HepG2 (cell line): Measurements from ENCODE around the gene ANKRD13C. TPM values are rescaled to one million over a fixed set of nuclear protein-coding genes. Genes with fewer than 3 reads are reported as not detected.

Experiments
- ARID3A ChIP-seq: IDR thresholded peaks from 2 replicates; pipeline ENCODE4 v1.6.1; 2012; ENCODE audit warnings: low read depth, low read length, improper control_type of control experiment
- CBX5 ChIP-seq: sonication (generic); formaldehyde crosslinking; IDR thresholded peaks from 2 replicates; pipeline ENCODE4 v1.4.0; 2020; ENCODE audit warnings: missing genetic modification reagents, borderline replicate concordance
- CEBPZ ChIP-seq: IDR thresholded peaks from 2 replicates; pipeline ENCODE4 v1.6.1; 2012; ENCODE audit warnings: low read length, improper control_type of control experiment
- GABPA ChIP-seq, 2 experiments: IDR thresholded peaks; 2 replicates each; pipeline ENCODE4 v1.6.1; 2011 to 2016; ENCODE audit warnings: low read depth in 2 of 2, low read length in 1 of 2, missing biosample characterization in 1 of 2, missing genetic modification characterization in 1 of 2
- JUNB ChIP-seq: sonication (generic); formaldehyde crosslinking; IDR thresholded peaks from 2 replicates; pipeline ENCODE4 v1.8.0; 2022; ENCODE audit warnings: missing genetic modification reagents, mild to moderate bottlenecking, borderline replicate concordance
- KLF16 ChIP-seq, 2 experiments: sonication (generic) in 1 of 2; formaldehyde crosslinking in 1 of 2; IDR thresholded peaks; 2 replicates each; pipeline versions ENCODE4 v1.6.1 to v1.8.0; 2016 to 2023; ENCODE audit warnings: missing genetic modification reagents in 2 of 2, missing compliant biosample characterization in 1 of 2
- NR2F2 ChIP-seq: IDR thresholded peaks from 2 replicates; pipeline ENCODE4 v1.6.1; 2012; ENCODE audit warnings: low read depth, inconsistent platforms, borderline replicate concordance
- TFDP1 ChIP-seq: IDR thresholded peaks from 2 replicates; pipeline ENCODE4 v1.6.1; 2016; ENCODE audit warnings: missing compliant biosample characterization, missing genetic modification reagents, borderline replicate concordance
- ZNF256 ChIP-seq: sonication (generic); formaldehyde crosslinking; conservative IDR thresholded peaks from 2 replicates; pipeline ENCODE4 v1.4.0; 2020; ENCODE audit warnings: missing genetic modification reagents
- ZNF615 ChIP-seq: sonication (generic); formaldehyde crosslinking; IDR thresholded peaks from 2 replicates; pipeline ENCODE4 v1.5.0; 2020; ENCODE audit warnings: mild to moderate bottlenecking, missing genetic modification reagents, borderline replicate concordance
- polyA plus RNA-seq, 8 experiments: library from polyadenylated mRNA; depleted of rRNA in 3 of 8; stranded (reverse) in 7 of 8; unstranded in 1 of 8; fragments of >200 nt; fragmentation: Illumina TruSeq in 4 of 8; extraction: Trizol in 4 of 8; gene quantifications; 2 replicates each; pipeline versions ENCODE4 v1.2.1 to v1.2.3, GENCODE V29; 2011 to 2016; ENCODE audit warnings: low read depth in 4 of 8, missing spikeins in 1 of 8, mixed read lengths in 1 of 8; ENCODE audit not compliant: insufficient read depth in 1 of 8
- total RNA-seq, 5 experiments: library from RNA; depleted of rRNA; stranded (reverse); fragments of >200 nt; fragmentation: Illumina TruSeq; extraction: Trizol; gene quantifications; 2 replicates each; pipeline ENCODE4 v1.2.3, GENCODE V29; 2016; ENCODE audit warnings: low read depth in 1 of 5
- TF ChIP-seq, protein P1 (sequence below): sonication (generic); formaldehyde crosslinking; IDR thresholded peaks from 2 replicates; pipeline ENCODE4 v1.5.1; 2020; ENCODE audit warnings: mild to moderate bottlenecking, missing genetic modification reagents, moderate library complexity
- TF ChIP-seq, protein P2 (sequence below): sonication (generic); formaldehyde crosslinking; IDR thresholded peaks from 2 replicates; pipeline ENCODE4 v1.8.0; 2022; ENCODE audit warnings: mild to moderate bottlenecking, missing genetic modification reagents, borderline replicate concordance
- TF ChIP-seq, protein P3 (sequence below): IDR thresholded peaks from 2 replicates; pipeline ENCODE4 v1.6.1; 2018; ENCODE audit warnings: missing genetic modification reagents

The ANKRD13C gene
- total and polyA plus RNA-seq, 2 of the 13 experiments (the other 11 are each of a cell fraction or from before 2014, with no cell fraction given): 6.2 to 17.6 TPM

- TF ChIP-seq, protein P1, sequence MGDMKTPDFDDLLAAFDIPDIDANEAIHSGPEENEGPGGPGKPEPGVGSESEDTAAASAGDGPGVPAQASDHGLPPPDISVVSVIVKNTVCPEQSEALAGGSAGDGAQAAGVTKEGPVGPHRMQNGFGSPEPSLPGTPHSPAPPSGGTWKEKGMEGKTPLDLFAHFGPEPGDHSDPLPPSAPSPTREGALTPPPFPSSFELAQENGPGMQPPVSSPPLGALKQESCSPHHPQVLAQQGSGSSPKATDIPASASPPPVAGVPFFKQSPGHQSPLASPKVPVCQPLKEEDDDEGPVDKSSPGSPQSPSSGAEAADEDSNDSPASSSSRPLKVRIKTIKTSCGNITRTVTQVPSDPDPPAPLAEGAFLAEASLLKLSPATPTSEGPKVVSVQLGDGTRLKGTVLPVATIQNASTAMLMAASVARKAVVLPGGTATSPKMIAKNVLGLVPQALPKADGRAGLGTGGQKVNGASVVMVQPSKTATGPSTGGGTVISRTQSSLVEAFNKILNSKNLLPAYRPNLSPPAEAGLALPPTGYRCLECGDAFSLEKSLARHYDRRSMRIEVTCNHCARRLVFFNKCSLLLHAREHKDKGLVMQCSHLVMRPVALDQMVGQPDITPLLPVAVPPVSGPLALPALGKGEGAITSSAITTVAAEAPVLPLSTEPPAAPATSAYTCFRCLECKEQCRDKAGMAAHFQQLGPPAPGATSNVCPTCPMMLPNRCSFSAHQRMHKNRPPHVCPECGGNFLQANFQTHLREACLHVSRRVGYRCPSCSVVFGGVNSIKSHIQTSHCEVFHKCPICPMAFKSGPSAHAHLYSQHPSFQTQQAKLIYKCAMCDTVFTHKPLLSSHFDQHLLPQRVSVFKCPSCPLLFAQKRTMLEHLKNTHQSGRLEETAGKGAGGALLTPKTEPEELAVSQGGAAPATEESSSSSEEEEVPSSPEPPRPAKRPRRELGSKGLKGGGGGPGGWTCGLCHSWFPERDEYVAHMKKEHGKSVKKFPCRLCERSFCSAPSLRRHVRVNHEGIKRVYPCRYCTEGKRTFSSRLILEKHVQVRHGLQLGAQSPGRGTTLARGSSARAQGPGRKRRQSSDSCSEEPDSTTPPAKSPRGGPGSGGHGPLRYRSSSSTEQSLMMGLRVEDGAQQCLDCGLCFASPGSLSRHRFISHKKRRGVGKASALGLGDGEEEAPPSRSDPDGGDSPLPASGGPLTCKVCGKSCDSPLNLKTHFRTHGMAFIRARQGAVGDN (CRISPR knock-in tag): peak; percentile 97
- TF ChIP-seq ARID3A: no peak
- TF ChIP-seq KLF16 (CRISPR knock-in tag; IDR thresholded peaks at IDR 0.05): peak in 1 of 2 experiments; percentile 44; a peak in 1 of 4 replicates
- no peak for TF ChIP-seq GABPA (IDR thresholded peaks at IDR 0.05; ENCODE audit: low read depth, low read length)
- no peak for TF ChIP-seq GABPA (CRISPR knock-in tag; IDR thresholded peaks at IDR 0.05; ENCODE audit: low read depth)
- TF ChIP-seq ZNF256 (CRISPR knock-in tag): no peak
- TF ChIP-seq TFDP1 (CRISPR knock-in tag): peak; percentile 84
- no peak for TF ChIP-seq CEBPZ
- TF ChIP-seq, protein P2, sequence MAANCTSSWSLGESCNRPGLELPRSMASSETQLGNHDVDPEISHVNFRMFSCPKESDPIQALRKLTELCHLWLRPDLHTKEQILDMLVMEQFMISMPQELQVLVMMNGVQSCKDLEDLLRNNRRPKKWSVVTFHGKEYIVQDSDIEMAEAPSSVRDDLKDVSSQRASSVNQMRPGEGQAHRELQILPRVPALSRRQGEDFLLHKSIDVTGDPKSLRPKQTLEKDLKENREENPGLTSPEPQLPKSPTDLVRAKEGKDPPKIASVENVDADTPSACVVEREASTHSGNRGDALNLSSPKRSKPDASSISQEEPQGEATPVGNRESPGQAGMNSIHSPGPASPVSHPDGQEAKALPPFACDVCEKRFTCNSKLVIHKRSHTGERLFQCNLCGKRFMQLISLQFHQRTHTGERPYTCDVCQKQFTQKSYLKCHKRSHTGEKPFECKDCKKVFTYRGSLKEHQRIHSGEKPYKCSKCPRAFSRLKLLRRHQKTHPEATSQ (CRISPR knock-in tag): peak; percentile 46; the same call in 1 of the 2 replicates
- TF ChIP-seq, protein P3, sequence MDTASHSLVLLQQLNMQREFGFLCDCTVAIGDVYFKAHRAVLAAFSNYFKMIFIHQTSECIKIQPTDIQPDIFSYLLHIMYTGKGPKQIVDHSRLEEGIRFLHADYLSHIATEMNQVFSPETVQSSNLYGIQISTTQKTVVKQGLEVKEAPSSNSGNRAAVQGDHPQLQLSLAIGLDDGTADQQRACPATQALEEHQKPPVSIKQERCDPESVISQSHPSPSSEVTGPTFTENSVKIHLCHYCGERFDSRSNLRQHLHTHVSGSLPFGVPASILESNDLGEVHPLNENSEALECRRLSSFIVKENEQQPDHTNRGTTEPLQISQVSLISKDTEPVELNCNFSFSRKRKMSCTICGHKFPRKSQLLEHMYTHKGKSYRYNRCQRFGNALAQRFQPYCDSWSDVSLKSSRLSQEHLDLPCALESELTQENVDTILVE: peak; percentile 88; the same call in 1 of the 2 replicates
- TF ChIP-seq JUNB (CRISPR knock-in tag): peak; percentile 72; the same call in 1 of the 2 replicates
- 0 out of 2 replicates have a peak, but pooled peaks have one; percentile 34 for TF ChIP-seq ZNF615
- TF ChIP-seq NR2F2: no peak
- TF ChIP-seq CBX5 (CRISPR knock-in tag): peak; percentile 63; the same call in 1 of the 2 replicates
Observed at GRCh38 chr1:70221238-70222121, 133.0 kb downstream of the ANKRD13C start, which contains the start of gene SRSF11 (continued).
